ENCODE measurements around the gene ZFP64.

ZFP64 gene

DNA sequence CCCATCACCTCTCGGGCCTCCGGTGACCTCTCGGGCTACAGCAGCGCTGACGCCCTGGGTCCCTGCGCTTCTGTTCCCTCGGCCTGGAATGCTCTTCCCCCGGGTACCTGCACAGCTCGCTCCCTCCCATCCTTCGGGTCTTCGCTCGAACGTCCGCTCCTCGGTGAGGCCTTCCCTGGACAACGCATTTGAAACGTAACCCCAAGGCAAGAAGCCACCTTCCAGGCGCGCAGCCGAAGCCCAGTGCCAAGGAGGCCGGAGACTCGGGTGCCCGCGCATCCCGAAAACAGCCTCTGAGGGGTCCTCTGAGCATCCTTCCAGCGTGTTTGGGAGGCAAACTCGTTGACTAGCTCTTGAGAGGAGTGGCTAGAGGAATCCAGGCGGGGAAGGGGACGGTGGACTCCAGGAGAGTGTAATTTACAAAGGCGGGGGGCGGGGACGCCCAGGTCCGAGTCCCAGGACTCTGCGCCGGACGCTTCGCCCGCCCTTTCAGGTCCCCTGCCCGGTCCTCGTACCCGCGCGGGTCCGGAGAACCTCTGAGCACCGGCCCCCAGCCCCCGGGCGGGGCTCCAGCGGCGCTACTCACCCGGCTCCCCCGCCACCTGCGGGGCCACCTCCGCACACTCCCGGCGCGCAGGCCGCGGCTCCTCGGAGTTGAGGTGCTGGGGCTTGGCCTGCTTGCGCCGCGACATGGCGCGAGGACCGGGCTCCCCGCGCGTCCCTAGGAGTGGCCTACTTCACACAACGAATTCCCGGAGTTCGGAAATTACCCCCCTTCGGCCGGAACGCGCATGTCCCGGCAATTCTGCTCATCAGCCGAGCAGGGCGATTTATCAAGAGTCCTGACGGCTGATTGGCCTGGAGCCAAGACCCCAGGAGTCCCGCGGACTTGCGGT is 86.8 kb downstream of the ZFP64 start:
- DNase-seq (ENCODE audit: low spot score), result no peak

DNA sequence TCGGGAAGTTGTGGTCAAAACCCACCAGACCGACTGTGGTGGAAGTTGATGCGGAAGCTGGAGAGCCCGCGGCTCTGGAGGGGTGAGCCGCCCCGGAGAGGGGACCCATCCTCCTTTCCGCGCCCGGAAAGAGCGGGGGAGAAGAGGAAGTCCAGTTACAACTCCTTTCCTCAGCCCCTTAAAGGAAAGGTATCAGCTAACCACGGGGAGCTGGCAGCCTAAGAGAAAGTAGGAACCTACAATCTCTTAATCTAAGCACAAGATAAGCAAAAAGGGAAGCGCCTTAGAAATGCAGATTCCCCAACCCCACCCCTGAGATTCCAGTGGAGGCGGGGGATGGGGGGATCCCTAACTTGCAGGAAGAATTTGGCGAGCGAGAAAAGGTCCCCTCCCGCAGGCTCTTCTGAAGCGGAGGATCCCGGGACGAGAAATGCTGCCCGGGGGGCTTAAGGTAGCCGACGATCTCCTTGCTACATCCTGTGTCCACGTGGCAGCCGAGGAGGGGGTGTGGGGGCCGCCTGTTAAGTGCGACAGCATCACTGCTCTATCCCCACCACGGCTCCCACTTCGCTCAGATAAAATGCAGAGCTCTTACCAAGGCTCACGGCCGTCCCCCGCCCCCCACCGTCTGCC is 87.5 kb downstream of the ZFP64 start:
- DNase-seq (ENCODE audit: low spot score), result no peak

GRCh38 chr20:52103335-52103912 is 88.2 kb downstream of the ZFP64 start:
- DNase-seq (ENCODE audit: low spot score), result no peak

DNA sequence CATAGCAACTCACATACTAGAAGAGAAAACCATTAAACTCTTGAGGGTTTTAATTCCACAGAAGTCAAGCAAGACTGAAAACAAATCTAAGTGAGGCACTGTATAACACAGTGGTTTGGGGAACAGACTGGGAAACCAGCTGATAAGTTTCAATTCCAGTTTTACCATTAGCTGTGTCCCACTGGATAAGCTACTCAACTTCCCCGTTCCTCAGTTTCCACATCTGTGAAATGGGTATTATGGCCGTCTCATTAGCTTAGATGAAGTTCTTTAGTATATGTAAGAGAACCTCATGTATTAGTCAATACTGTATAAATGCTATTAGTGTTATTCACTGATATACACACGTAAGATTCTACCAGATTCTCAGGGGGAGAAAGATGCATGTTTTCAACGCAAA is 89.0 kb downstream of the ZFP64 start:
- DNase-seq (ENCODE audit: low spot score), result no peak

- no peak for DNase-seq (ENCODE audit: low spot score)
These were observed 89.5 kb downstream of the ZFP64 start for GRCh38 chr20:52102126-52102525.

Data from globus pallidus (tissue), 1 donor.